Right renal cortex interstitium (tissue), 3 donors: ENCODE data around the gene TAC4. TPM values are rescaled to one million over a fixed set of nuclear protein-coding genes. Genes with fewer than 3 reads are reported as not detected.
A peak's percentile ranks its signal among the peaks of the same experiment; 100 is the strongest.

ENCODE experiments used
- DNase-seq, 3 donors: peaks; one replicate each; pipeline ENCODE4 v3.0.0-alpha.2; 2013; ENCODE audit warnings: low read depth in 3 of 3, low spot score in 2 of 3
- polyA plus RNA-seq, 3 donors: library from polyadenylated mRNA; unstranded; fragments of 120-200 nt; gene quantifications; one replicate each; pipeline ENCODE4 v1.2.1, GENCODE V29; 2013; ENCODE audit not compliant: insufficient read length in 3 of 3

The TAC4 gene
- under 1 TPM in 2 of 3 donors, not detected in 1; 0.22 to 0.40 TPM for polyA plus RNA-seq

- DNase-seq, result no peak
These were observed at the start of gene TAC4 for GRCh38 chr17:49848019-49848473. TSS of gene TAC4 (minus strand) at chr17:49848069. CDS start at chr17:49848017, 52 bp downstream.

GRCh38 chr17:49896860-49897259 lies 49.0 kb upstream of the TAC4 start:
- DNase-seq, result no peak

GRCh38 chr17:49896222-49896621 lies 48.4 kb upstream of the TAC4 start:
- DNase-seq, result no peak

- DNase-seq, result no peak
These were observed 47.9 kb upstream of the TAC4 start for GRCh38 chr17:49895812-49896211.

GRCh38 chr17:49894761-49895160 lies 46.9 kb upstream of the TAC4 start:
- DNase-seq, result no peak

- DNase-seq, result no peak
These were observed 44.0 kb upstream of the TAC4 start for GRCh38 chr17:49891694-49892389.

GRCh38 chr17:49891271-49891670 lies 43.4 kb upstream of the TAC4 start:
- no peak for DNase-seq

GRCh38 chr17:49890852-49891251 lies 43.0 kb upstream of the TAC4 start:
- no peak for DNase-seq

- DNase-seq, result no peak
These were observed 42.4 kb upstream of the TAC4 start for GRCh38 chr17:49890077-49890821.

- no peak for DNase-seq
These were observed 41.6 kb upstream of the TAC4 start for GRCh38 chr17:49889500-49889899.

GRCh38 chr17:49887744-49888360 lies 40.0 kb upstream of the TAC4 start:
- DNase-seq, result no peak

GRCh38 chr17:49887086-49887743 lies 39.3 kb upstream of the TAC4 start:
- peak in 2 of 3 donors; percentile 40 to 62 for DNase-seq

- no peak for DNase-seq
These were observed 38.2 kb upstream of the TAC4 start for GRCh38 chr17:49886036-49886435.

- DNase-seq, result no peak
These were observed 34.6 kb upstream of the TAC4 start for GRCh38 chr17:49882434-49882833.

GRCh38 chr17:49881054-49881402 lies 33.2 kb upstream of the TAC4 start:
- DNase-seq, result no peak

- peak; percentile 36 to 67 (median 51) for DNase-seq
These were observed 32.6 kb upstream of the TAC4 start for GRCh38 chr17:49880291-49881053.

GRCh38 chr17:49878931-49879904 lies 31.3 kb upstream of the TAC4 start:
- no peak for DNase-seq

- no peak for DNase-seq
These were observed 27.8 kb upstream of the TAC4 start for GRCh38 chr17:49875685-49876084.

GRCh38 chr17:49874911-49875310 lies 27.0 kb upstream of the TAC4 start:
- no peak for DNase-seq
